Measurements from ENCODE around the gene PLEKHA5.

The PLEKHA5 gene

GRCh38 chr12:19234981-19235871, 105.7 kb downstream of the PLEKHA5 start:
- DNase-seq (ENCODE audit: low spot score) = no peak

GRCh38 chr12:19236656-19237055, 107.1 kb downstream of the PLEKHA5 start:
- DNase-seq (ENCODE audit: low spot score) = no peak

DNA sequence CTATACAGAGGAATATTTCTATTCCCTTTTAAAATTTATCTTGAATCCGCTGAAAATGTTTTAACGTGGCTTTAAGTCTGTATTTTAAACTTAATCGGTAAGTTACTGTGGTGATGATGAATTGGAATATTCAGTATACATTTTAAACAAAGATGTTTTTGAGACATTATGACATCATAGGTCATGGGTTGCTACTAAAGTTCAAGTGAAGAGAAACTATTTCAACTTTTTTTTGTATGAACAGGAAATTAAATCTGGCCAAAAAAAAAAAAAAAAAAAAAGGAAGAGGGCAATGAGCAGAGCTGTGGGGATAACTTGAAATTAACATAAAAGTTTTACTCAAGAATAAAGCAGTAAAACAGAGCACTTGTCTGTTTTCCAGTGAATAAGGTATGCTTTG, 109.0 kb downstream of the PLEKHA5 start:
- DNase-seq (ENCODE audit: low spot score) = no peak

DNA sequence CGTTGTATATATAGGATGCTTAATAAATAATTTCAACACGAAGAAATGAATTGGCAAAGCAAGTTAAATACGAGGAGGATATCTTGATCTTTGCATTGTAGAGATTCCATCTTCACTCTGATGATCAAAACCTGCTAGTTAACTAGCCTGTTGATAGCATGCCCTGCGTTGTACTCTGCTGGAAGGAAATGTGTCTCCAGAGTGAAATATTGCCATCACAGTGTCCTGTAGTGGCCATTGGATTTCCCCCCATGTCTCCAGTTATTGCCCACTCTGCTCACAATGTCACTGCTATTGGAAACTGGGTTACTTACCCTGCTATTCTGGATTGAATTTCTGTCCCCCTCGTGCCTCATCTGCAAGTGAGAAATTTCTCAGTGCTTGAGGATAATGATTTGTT, 109.6 kb downstream of the PLEKHA5 start:
- no peak for DNase-seq (ENCODE audit: low spot score)

DNA sequence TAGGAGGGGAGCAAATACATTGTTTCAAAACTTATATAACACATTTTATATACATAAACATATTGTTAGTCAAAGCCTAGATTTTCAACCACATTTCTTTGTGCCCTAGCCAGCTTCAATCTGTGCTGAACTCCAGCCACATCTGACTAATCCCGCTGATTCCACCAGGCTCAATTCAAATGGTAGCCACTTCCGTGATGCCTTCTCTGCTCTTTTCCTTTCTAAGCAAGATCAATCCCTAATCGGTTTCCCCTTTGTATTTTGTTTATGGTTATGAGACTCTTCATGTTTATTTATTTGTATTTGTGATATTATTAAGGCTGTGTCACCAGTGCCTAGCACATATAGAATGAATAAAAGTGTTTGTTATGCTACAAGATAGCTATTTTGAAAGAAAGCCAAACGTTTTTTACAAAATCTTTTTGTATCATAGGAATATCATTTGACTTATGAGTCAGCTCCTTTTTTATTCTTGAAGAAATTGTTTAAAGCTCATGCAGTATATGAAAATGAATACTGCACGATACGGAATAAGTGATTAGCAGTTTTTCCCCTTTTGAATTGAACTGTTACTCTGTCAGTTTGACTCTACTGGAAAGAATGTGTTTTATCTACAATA, 110.2 kb downstream of the PLEKHA5 start:
- peak; percentile 56 for DNase-seq (ENCODE audit: low spot score)

DNA sequence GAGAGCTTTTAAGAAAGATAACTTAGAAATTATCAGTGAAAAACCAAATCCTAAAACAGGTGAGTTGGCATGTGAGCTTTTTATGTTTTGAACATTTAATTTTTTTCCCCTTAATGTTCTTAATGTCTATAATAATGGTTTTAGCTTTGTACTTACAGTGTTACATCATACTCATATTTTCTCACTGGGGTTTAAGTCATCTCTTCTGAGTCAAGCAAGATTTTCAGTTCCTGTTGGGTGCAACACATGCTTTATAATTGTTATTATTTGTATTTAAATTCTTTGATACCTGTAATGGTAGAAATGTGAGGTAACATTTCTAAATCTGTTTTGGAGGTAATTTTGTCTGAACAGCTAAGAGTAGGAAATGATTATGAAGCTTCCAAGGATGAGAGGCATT, 113.0 kb downstream of the PLEKHA5 start:
- no peak for DNase-seq (ENCODE audit: low spot score)

DNA sequence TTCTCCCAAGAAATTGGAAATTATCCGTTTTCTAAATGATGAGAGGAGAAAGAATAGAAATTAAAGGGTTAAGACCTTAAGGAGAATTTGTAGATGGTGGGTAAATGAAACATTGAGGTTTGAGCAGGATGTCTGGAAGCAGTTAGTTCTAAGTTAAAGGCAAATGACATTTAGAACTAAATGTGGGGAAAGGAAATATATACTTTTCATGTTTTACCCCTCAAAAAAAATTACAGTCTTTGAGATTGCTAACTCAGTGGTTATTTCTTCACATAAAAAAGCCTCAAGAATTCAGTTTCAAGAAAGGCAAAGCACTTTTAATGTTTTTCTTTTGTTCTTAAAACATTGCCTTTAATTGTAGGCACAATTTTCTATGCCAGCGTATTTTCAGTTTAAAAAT, 114.0 kb downstream of the PLEKHA5 start:
- DNase-seq (ENCODE audit: low spot score) = no peak

DNA sequence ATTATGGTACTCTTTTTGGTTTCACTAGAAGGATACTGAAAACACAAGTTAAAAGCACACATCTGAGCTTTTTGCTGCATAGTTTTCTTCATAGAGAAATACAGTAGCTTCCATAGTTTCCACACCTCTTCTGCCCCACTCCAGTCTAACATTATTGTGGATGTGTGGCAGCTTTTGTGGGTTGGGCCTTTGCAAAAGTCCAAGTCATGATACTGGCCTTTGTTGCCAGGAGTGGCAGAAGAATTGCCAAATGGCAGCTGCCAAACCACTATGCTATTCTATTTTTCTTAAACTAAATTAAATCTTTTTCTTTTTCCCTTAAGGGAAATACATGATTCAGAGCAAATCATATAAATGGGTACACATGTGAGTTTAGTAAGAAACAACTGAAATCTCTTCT, 114.8 kb downstream of the PLEKHA5 start:
- DNase-seq (ENCODE audit: low spot score) = no peak

- DNase-seq (ENCODE audit: low spot score) = no peak
Measured at GRCh38 chr12:19245106-19245505, 115.6 kb downstream of the PLEKHA5 start.

- no peak for DNase-seq (ENCODE audit: low spot score)
Measured at GRCh38 chr12:19245666-19246065, 116.1 kb downstream of the PLEKHA5 start.

- DNase-seq (ENCODE audit: low spot score) = no peak
Measured at GRCh38 chr12:19246933-19247332, 117.4 kb downstream of the PLEKHA5 start.

DNA sequence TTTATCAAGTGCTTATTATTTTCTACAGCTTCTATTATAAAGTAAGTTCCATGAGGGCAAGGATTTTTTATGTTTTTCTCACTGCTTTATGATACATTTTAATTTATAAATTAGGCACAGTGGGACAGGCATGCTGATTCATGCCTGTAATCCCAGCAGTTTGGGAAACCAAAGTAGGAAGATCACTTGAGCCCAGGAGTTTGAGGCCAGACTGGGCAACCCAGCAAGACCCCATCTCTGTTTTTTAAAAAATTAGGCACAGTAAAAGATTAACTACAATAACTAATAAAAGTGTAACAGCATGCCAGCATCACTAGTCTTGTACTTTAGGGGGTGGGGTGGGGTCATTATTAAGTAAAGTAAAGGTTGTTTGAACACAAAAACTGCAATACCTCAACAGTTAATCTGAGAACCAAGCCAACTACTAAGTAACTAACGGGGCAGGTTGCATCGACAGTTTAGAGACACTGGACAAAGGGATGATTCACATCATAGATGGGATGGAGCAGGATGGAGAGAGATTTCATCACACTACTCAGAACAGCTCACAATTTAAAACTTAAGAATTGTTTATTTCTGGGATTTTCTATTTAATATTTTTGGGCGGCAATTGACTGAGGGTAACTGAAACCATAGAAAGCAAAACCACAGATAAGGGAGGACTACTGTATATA, 119.5 kb downstream of the PLEKHA5 start:
- no peak for DNase-seq (ENCODE audit: low spot score)

- no peak for DNase-seq (ENCODE audit: low spot score)
Measured at GRCh38 chr12:19251481-19252132, 122.1 kb downstream of the PLEKHA5 start.

- DNase-seq (ENCODE audit: low spot score) = no peak
Measured at GRCh38 chr12:19260135-19260534, 130.6 kb downstream of the PLEKHA5 start.

DNA sequence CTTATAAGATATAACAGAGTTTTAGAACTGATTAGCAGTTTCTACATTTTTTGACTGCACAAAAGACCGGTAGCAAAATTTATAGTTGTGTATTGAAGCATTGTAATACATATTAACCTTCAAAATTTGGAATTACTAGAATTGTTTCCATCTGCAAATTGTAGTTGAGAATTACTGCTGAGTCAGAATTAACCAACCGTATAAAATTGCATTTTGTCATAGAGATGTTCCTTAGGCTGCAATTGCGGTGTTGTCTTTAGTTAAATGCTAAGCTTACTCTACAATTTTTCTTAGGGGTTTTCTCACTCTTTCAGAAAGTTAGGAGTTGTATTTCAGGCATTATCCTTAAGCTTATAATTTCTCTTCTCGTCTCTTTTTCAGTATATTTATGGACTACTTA, 132.2 kb downstream of the PLEKHA5 start:
- DNase-seq (ENCODE audit: low spot score) = no peak

- DNase-seq (ENCODE audit: low spot score) = no peak
Measured at GRCh38 chr12:19263672-19264071, 134.1 kb downstream of the PLEKHA5 start.

DNA sequence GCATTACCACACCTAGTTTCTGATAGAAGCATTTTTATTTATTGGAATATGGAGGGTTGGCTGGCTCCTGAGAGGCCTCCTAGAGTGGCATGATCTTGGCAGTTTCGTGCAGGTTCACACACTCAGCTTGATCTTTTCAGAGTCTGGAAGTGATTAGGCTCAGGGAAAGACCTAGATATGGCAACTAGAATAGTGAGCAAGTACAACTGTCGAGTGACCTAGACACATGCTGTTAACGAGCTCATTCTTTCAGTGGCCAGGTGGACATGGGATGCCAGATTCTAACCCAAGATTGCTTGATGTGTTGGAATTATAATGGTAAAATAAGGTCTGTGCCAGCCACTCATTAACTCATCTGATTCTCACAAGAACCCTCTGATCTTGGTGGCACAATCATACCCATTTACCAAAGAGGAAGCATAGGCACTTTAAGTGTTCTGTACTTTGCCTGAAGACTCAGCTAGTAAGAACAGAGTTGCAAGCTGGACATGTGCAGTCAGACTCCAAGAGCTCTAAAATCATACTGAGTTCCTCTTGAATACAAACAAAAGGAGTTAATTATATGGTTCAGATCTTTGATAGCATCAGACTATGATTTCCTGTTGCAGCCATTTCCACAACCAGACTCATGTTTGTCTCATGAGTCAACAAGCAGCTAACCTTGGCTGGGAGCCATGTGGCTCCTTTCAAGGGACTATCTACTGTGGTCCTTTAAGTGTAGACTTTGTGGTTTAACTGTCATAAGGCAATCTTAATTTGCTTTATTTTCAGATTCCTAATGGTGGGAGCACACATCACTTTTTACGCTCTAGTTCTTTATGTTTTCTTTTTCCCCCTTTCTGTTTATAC, 144.2 kb downstream of the PLEKHA5 start:
- peak; percentile 41 for DNase-seq (ENCODE audit: low spot score)

GRCh38 chr12:19276767-19277166, 147.2 kb downstream of the PLEKHA5 start:
- no peak for DNase-seq (ENCODE audit: low spot score)

DNA sequence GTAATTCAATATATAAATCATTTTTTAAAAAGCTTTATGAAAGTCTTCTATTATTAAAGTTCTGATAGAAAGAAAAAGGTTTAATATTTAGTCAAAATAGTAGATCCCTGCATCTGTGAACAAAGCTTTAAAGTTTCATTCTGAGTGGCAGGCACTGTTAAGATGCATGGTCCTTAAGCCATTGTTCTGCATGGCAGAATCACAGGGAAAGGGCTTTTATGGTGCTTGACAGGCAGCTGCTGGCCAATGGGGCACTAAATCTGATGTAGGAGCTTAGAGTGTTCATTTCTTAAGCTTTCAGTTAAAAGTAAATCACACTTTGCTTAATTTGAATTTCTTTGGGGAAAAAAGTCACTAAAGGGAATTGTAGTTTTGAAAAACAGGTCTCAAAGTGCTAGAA, 148.2 kb downstream of the PLEKHA5 start:
- no peak for DNase-seq (ENCODE audit: low spot score)

GRCh38 chr12:19278407-19278806, 148.9 kb downstream of the PLEKHA5 start:
- DNase-seq (ENCODE audit: low spot score) = no peak

- no peak for DNase-seq (ENCODE audit: low spot score)
Measured at GRCh38 chr12:19282133-19282699, 152.7 kb downstream of the PLEKHA5 start.
